ENCODE measurements around the gene VEPH1.

Gene VEPH1

GRCh38 chr3:157502916-157503595, at the start of gene VEPH1:
VEPH1 (minus strand) TSS chr3:157503416; CDS start chr3:157495349, 8,067 bp downstream.
- no peak for DNase-seq

DNA sequence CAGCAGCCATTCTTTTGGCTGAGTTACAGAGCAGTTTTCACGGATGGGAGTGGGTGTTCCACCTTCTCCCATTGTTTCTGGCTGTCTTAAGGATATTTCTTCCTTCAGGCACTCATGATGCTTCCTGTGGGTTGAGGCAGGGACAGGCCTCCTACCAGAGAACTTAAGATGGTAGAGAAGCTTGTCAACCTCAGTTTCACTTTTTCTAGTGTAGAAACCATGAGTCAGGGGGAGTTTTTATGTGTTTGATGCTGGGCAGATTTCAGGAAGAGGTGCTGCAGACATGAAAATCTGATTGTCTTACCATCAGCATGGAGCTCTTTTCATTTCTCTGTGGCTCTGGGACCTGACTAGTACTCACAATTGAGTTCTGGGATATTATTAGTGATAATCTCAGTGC, 48.7 kb upstream of the VEPH1 start:
- DNase-seq = no peak

GRCh38 chr3:157549498-157549897, 46.3 kb upstream of the VEPH1 start:
- DNase-seq = no peak

DNA sequence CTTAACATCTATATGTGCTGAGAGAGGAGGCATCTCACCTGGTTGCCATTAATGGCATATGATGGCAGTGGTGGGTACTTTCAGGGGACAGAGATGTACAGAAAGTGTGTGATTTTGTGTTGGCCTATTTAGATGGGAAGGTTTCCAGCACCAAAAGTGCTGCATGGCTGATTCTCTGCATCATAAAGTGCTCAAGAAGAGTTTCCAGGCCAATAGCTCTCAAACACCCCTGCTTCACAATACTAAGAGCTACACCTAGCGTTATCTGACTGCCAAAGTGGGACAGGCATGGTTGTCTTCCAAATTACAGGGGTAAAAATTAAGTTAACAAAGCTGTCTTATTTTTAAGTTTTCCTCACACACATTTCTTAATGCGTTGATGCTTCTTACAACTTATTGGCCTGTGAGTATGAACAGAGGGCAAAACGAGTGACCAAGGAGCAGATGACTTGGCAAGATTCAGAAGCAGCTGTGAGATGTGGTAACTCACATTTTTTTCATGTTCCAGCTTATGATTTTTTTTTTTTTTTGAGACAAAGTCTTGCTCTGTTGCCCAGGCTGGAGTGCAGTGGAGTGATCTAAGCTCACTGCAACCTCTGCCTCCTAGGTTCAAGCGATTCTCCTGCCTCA, 41.4 kb upstream of the VEPH1 start:
- DNase-seq = no peak

DNA sequence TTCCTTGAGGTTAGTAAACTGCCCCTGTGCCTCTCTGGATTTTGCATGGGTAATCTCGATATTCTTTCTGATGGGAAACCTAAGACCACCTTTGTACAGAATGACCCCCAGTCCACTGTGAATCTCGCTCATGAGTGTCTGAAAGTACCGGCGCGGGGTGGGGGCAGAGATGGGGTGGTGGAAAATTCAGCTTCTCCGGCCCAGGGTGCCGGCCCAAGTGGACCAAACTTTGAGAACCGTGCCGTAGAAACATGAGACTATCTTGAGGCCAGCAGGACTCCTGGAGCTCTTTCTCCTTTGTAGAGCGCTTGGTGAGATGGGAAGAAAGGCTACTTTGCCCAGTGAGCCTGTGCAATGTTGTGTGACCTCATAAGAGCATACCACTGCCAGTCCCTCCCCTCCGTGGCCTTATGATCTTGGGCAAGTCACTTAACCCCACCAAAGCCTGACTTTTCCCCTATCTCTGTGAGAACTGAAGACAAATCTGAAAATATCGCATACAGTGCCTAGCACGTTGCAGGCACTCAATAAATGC, 40.4 kb upstream of the VEPH1 start:
- no peak for DNase-seq

DNA sequence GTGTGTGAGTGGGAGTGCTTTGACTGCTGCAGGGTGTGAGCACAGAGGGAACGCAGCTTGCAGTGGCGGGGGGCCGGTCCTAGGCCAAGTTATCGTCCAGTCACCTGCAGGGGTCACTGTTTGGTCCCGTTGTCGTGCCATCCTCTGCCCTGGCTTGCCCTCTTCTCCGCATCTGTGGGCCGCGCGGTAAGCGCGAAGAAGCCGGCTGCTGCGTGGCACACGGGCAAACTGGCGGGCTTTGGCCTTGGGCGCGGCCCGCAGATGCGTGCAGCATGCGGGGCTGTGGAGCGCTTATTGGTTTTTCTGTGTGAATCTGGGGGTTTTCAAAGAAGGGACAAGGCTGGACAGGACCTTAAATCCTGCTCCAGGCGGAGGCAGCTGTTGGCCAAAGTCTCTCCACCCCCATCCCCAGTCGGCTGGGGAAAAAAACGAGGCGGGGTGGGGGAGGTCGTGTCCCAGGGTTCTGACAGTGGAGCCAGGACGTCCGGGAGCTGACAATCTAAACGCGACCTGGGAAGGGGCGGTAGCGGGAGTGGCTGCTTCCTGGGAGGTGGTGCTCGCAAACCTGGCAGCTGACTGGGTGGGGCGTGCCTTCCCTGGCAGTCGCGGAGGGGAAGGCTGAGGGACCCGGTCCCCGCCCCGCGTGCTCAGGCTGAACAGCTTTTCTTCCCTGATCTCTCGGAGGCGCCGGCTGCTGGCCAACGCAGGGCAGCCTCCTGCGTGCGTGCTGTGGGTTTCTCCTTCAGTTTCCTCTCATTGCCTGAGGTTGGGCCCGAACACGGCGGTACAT, 39.7 kb upstream of the VEPH1 start:
- DNase-seq = peak; percentile 79

GRCh38 chr3:157541506-157542236, 38.5 kb upstream of the VEPH1 start:
- DNase-seq = no peak

GRCh38 chr3:157540656-157541055, 37.4 kb upstream of the VEPH1 start:
- DNase-seq = no peak

GRCh38 chr3:157535667-157536066, 32.5 kb upstream of the VEPH1 start:
- no peak for DNase-seq

DNA sequence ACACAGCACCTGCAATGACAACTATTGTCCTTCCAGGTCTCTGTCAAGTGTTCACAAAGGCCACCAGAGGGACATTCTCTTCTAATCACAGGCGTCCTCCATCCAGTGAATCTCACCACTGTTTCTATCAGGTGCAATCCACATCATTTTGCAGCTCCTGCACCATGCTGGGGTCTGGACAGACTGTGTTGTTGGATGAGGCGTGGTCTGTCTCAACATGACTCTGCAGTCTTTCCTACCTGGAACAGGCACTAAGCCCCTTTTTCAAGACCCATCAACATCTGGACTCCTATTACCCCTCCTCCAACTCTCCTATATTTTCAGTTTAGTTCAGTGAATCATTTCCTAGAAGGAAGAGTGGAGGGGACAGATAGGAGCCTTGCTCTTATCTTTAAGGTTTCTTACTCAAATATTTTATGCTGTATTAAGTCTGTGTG, 31.5 kb upstream of the VEPH1 start:
- no peak for DNase-seq

- no peak for DNase-seq
Observed at GRCh38 chr3:157533298-157534070, 30.3 kb upstream of the VEPH1 start.

GRCh38 chr3:157532529-157533297, 29.5 kb upstream of the VEPH1 start:
- peak; percentile 39 for DNase-seq

DNA sequence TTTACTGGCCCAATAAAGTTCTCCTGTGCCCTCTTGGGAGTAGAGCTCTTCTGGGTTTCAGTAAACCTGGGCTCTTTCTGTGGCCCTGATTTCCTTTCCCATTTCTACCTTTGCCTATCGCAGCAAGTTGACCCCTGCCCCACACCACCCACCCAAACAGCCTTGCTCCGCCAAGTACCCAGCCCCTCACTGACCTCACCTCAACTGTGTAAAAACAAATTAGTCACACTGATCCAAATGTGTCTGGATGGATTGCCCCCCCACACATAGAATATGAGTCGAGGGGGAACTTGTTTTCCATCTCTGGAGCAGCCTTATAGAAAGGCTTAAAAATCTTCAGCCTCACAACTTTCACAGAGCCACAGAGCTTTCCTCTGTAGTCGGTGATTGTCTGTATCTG, 28.6 kb upstream of the VEPH1 start:
- no peak for DNase-seq

GRCh38 chr3:157531301-157531660, 28.1 kb upstream of the VEPH1 start:
- DNase-seq = no peak

GRCh38 chr3:157530637-157531300, 27.6 kb upstream of the VEPH1 start:
- DNase-seq = no peak

DNA sequence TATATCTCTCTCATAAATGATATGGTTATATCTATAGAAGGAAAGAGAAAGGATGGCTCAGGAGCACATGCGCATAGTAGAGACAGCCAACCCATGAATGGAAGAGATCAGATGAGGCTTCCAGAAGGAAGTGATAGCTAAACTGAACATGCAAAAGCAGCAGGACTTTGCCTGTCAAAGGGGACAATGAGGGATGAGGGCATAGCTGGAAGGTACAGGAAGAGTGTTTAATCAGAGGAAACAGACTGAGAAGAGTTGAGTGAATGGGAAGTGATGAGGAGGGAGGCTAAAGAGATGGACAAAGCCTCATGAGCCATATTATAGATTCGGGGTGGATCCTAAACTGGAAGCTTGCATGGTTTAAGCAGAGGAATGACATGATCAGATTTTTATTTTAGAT, 26.5 kb upstream of the VEPH1 start:
- DNase-seq = no peak

- DNase-seq = no peak
Observed at GRCh38 chr3:157529085-157529484, 25.9 kb upstream of the VEPH1 start.

GRCh38 chr3:157527131-157527881, 24.1 kb upstream of the VEPH1 start:
- DNase-seq = no peak

GRCh38 chr3:157526036-157526435, 22.8 kb upstream of the VEPH1 start:
- DNase-seq = no peak

DNA sequence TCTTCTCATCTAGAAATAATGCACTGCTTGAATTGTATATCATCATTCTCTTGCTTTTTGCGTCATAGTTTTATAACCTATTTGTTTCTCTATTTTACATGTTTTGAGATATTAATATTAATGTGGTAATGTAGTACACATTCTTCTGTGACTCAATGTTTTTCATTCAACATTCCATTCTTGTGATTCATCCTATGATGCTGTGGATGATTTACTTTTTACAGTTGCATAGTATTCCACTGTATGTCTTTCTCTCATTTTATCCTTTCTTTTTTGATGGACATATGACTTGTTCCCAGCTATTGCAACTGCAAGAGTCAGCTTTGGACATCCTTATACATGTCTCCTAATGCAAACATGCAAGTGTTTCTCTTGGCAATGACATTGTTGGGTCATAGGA, 20.6 kb upstream of the VEPH1 start:
- no peak for DNase-seq

Measured in femur (tissue), 1 donor.